H9 (cell line): Measurements from ENCODE around the gene GATAD1. TPM values are rescaled to one million over a fixed set of nuclear protein-coding genes. Genes with fewer than 3 reads are reported as not detected.

ENCODE experiments used
- DNase-seq: peaks from one replicate; pipeline ENCODE4 v3.0.0-alpha.2; 2017
- H2AFZ ChIP-seq: one replicate; pipeline ENCODE4 v1.6.1; 2013; ENCODE audit warnings: mild to moderate bottlenecking, low read length, control low read depth, moderate library complexity
- H2AK5ac ChIP-seq: 2 replicates; pipeline ENCODE4 v1.6.1; 2013; ENCODE audit warnings: low read length, control low read depth, mixed read lengths; ENCODE audit not compliant: insufficient read length
- H2BK120ac ChIP-seq: one replicate; pipeline ENCODE4 v1.6.1; 2013; ENCODE audit warnings: low read depth, mild to moderate bottlenecking, low read length, control low read depth, inconsistent platforms; ENCODE audit not compliant: poor library complexity, severe bottlenecking
- H2BK12ac ChIP-seq: 2 replicates; pipeline ENCODE4 v1.6.1; 2013; ENCODE audit warnings: low read length, control low read depth, mixed read lengths, low read depth; ENCODE audit not compliant: insufficient read length
- H2BK15ac ChIP-seq: 2 replicates; pipeline ENCODE4 v1.6.1; 2013; ENCODE audit warnings: low read depth, low read length, control low read depth
- H2BK20ac ChIP-seq: one replicate; pipeline ENCODE4 v1.6.1; 2013; ENCODE audit warnings: low read depth, mild to moderate bottlenecking, low read length, control low read depth, inconsistent platforms; ENCODE audit not compliant: poor library complexity, severe bottlenecking
- H2BK5ac ChIP-seq: 2 replicates; pipeline ENCODE4 v1.6.1; 2013; ENCODE audit warnings: low read length, control low read depth, mixed read lengths; ENCODE audit not compliant: insufficient read length
- H3K14ac ChIP-seq: 2 replicates; pipeline ENCODE4 v1.6.1; 2013; ENCODE audit warnings: low read length, control low read depth; ENCODE audit not compliant: insufficient read depth
- H3K18ac ChIP-seq: 2 replicates; pipeline ENCODE4 v1.6.1; 2013; ENCODE audit warnings: low read depth, mild to moderate bottlenecking, mixed read lengths, low read length, control low read depth; ENCODE audit not compliant: insufficient read length
- H3K23ac ChIP-seq: 2 replicates; pipeline ENCODE4 v1.6.1; 2013; ENCODE audit warnings: low read length, control low read depth, mixed read lengths, low read depth; ENCODE audit not compliant: insufficient read length
- H3K23me2 ChIP-seq: 2 replicates; pipeline ENCODE4 v1.6.1; 2013; ENCODE audit warnings: low read depth, mild to moderate bottlenecking, mixed read lengths, low read length, control low read depth; ENCODE audit not compliant: insufficient read length, poor library complexity, severe bottlenecking
- H3K27ac ChIP-seq: 2 replicates; pipeline ENCODE4 v1.5.1; 2013; ENCODE audit warnings: low read length, control low read depth, mixed read lengths, low read depth; ENCODE audit not compliant: insufficient read length
- H3K27me3 ChIP-seq: 2 replicates; pipeline ENCODE4 v1.6.1; 2013; ENCODE audit warnings: low read length, control low read depth, inconsistent platforms; ENCODE audit not compliant: insufficient read depth
- H3K4ac ChIP-seq: 2 replicates; pipeline ENCODE4 v1.6.1; 2013; ENCODE audit warnings: low read depth, mild to moderate bottlenecking, control low read depth, inconsistent platforms, low read length, moderate library complexity
- H3K4me1 ChIP-seq: 2 replicates; pipeline ENCODE4 v1.6.1; 2013; ENCODE audit warnings: low read length, control low read depth, inconsistent platforms; ENCODE audit not compliant: insufficient read depth
- H3K4me2 ChIP-seq: 2 replicates; pipeline ENCODE4 v1.6.1; 2013; ENCODE audit warnings: low read length, control low read depth, mixed read lengths; ENCODE audit not compliant: insufficient read length, insufficient read depth
- H3K56ac ChIP-seq: 2 replicates; pipeline ENCODE4 v1.6.1; 2013; ENCODE audit warnings: low read depth, mild to moderate bottlenecking, mixed read lengths, low read length, control low read depth; ENCODE audit not compliant: insufficient read length
- H3K79me1 ChIP-seq: 2 replicates; pipeline ENCODE4 v1.6.1; 2013; ENCODE audit warnings: low read depth, mild to moderate bottlenecking, moderate library complexity, low read length, control low read depth, inconsistent platforms; ENCODE audit not compliant: insufficient read depth, poor library complexity, severe bottlenecking
- H3K79me2 ChIP-seq: 2 replicates; pipeline ENCODE4 v1.6.1; 2013; ENCODE audit warnings: low read length, control low read depth, inconsistent platforms; ENCODE audit not compliant: insufficient read depth
- H3K9ac ChIP-seq: 2 replicates; pipeline ENCODE4 v1.6.1; 2013; ENCODE audit warnings: low read length, control low read depth, mixed read lengths; ENCODE audit not compliant: insufficient read length; ENCODE audit errors: extremely low read depth
- H3K9me3 ChIP-seq: one replicate; pipeline ENCODE4 v1.6.1; 2013; ENCODE audit warnings: low read depth, low read length, inconsistent platforms; ENCODE audit not compliant: control insufficient read depth
- H3T11ph ChIP-seq: one replicate; pipeline ENCODE4 v1.6.1; 2013; ENCODE audit warnings: mild to moderate bottlenecking, low read length, control low read depth, inconsistent platforms
- H4K20me1 ChIP-seq: one replicate; pipeline ENCODE4 v1.6.1; 2013; ENCODE audit not compliant: control insufficient read depth, insufficient read length, insufficient read depth
- H4K5ac ChIP-seq: 2 replicates; pipeline ENCODE4 v1.6.1; 2013; ENCODE audit warnings: low read depth, mild to moderate bottlenecking, mixed read lengths, low read length, control low read depth; ENCODE audit not compliant: insufficient read length
- H4K8ac ChIP-seq: replicated peaks from 2 replicates; pipeline ENCODE4 v1.6.1; 2013; ENCODE audit warnings: low read length, control low read depth, mixed read lengths, low read depth; ENCODE audit not compliant: insufficient read length
- H4K91ac ChIP-seq: 2 replicates; pipeline ENCODE4 v1.6.1; 2013; ENCODE audit warnings: low read depth, mild to moderate bottlenecking, moderate library complexity, mixed read lengths, low read length, control low read depth; ENCODE audit not compliant: insufficient read length
- H3K27ac Mint-ChIP-seq, 3 experiments: 2 replicates in 2 of 3; 3 replicates in 1 of 3; pipeline ENCODE4 v1.8.0; 2020 to 2021; ENCODE audit warnings: mixed read lengths in 3 of 3, mild to moderate bottlenecking in 1 of 3, moderate library complexity in 1 of 3
- H3K27me3 Mint-ChIP-seq: 2 replicates; pipeline ENCODE4 v1.8.0; 2021; ENCODE audit warnings: low read depth, mild to moderate bottlenecking, moderate library complexity, mixed read lengths
- H3K36me3 Mint-ChIP-seq, 3 experiments: 2 replicates in 2 of 3; 3 replicates in 1 of 3; pipeline ENCODE4 v1.8.0; 2020 to 2021; ENCODE audit warnings: low read depth in 3 of 3, mixed read lengths in 3 of 3; ENCODE audit not compliant: insufficient read depth in 1 of 3
- H3K4me1 Mint-ChIP-seq, 2 experiments: 2 replicates each; pipeline ENCODE4 v1.8.0; 2020; ENCODE audit warnings: mixed read lengths in 2 of 2
- H3K4me3 Mint-ChIP-seq, 2 experiments: 2 replicates in 1 of 2; 3 replicates in 1 of 2; pipeline ENCODE4 v1.8.0; 2020 to 2021; ENCODE audit warnings: mild to moderate bottlenecking in 2 of 2, mixed read lengths in 2 of 2, moderate library complexity in 1 of 2
- H3K9me3 Mint-ChIP-seq, 2 experiments: 2 replicates in 1 of 2; 3 replicates in 1 of 2; pipeline ENCODE4 v1.8.0; 2020; ENCODE audit warnings: mild to moderate bottlenecking in 2 of 2, mixed read lengths in 2 of 2, moderate library complexity in 1 of 2
- CTCF ChIP-seq: fragments of 200-600 bp; sonication (generic); conservative IDR thresholded peaks from 3 replicates; pipeline ENCODE4 v1.8.0; 2021; ENCODE audit warnings: antibody characterized with exemption, mild to moderate bottlenecking
- WGBS: extraction: QIAGEN DNeasy Blood & Tissue Kit; methylation state at CpG from one replicate; pipeline ENCODE4 v1.1.7; 2013; ENCODE audit warnings: missing lambda C conversion rate, low lambda C conversion rate, mixed read lengths; ENCODE audit not compliant: insufficient read length; ENCODE audit errors: extremely low coverage; 5-methylcytosine and 5-hydroxymethylcytosine counted together
- total RNA-seq: library from RNA; stranded (reverse); gene quantifications from 2 replicates; pipeline ENCODE4 v1.2.1, GENCODE V29; 2021

GATAD1 gene
- total RNA-seq, 1 experiment from 2014 or later: 36.5 TPM

- no peak for DNase-seq
- Histone ChIP-seq H3K79me2 (no peaks in the 10 kb centered on the region), H3K18ac (no peak overlapping the region), H3K9me3 (no peaks in the 10 kb centered on the region), H2BK15ac (no peak overlapping the region), H3K23me2 (no peaks in the 10 kb centered on the region), H2BK12ac (no peak overlapping the region), H3K14ac (no peak overlapping the region), H2AK5ac (no peak overlapping the region), H4K5ac (no peak overlapping the region), H2BK5ac (no peak overlapping the region), H4K20me1 (no peaks in the 10 kb centered on the region), H4K91ac (no peak overlapping the region), H3K56ac (no peak overlapping the region), H3T11ph (no peak overlapping the region), H3K4me2 (no peak overlapping the region), H3K9ac (no peak overlapping the region), H3K4ac (no peak overlapping the region), H3K4me1 (no peaks in the 10 kb centered on the region), H2BK120ac (no peak overlapping the region), H2BK20ac (no peak overlapping the region), H3K23ac (no peak overlapping the region), H3K27ac (no peak overlapping the region), H2AFZ (no peak overlapping the region), H4K8ac (no peak overlapping the region), H3K27me3 (no peaks in the 10 kb centered on the region), H3K79me1 (no peaks in the 10 kb centered on the region)
- Mint-ChIP-seq H3K4me1 (no peaks in the 10 kb centered on the region), H3K4me3 (no peak overlapping the region), H3K27me3 (no peaks in the 10 kb centered on the region), H3K36me3 (peaks cover 5 to 50% (median 45%) of the 10 kb centered on the region in 3 experiments; a peak in 6 of 7 replicates), H3K9me3 (no peaks in the 10 kb centered on the region), H3K27ac (no peak overlapping the region; a peak in 1 of 7 replicates)
- TF ChIP-seq CTCF: no peak
- WGBS: no CpG with 5 or more reads among the region's 2 CpGs
These were observed 49.6 kb downstream of the GATAD1 start for GRCh38 chr7:92496876-92497275.
